K562 (cell line): ENCODE measurements around the gene ZNF420. TPM values are rescaled to one million over a fixed set of nuclear protein-coding genes. Genes with fewer than 3 reads are reported as not detected.
A peak's percentile ranks its signal among the peaks of the same experiment; 100 is the strongest.

ENCODE experiments used
- ATAC-seq: fragments of 200-7000 bp; cut with Tn5 transposase; 3 replicates; pipeline ENCODE4 v1.9.1; 2020; ENCODE audit warnings: moderate library complexity
- BruUV-seq: library from RNA; stranded (reverse); fragments of 400-500 nt; replicated peaks from 2 replicates; lab custom pipeline; 2021; lab: Mats Ljungman, UMichigan
- CTCF ChIA-PET: fragments of 300-600 bp; formaldehyde crosslinking; extraction: SDS; loops from one replicate; lab custom pipeline; 2021; ENCODE audit warnings: low intra/inter-chr PET ratio; lab: Yijun Ruan, JAX
- POLR2A ChIA-PET: fragments of 300-600, 350-650 bp; sonication (Branson Sonifier 250); formaldehyde crosslinking; extraction: SDS; loops from one replicate; lab custom pipeline; 2021; ENCODE audit warnings: antibody characterized with exemption, inconsistent platforms; lab: Yijun Ruan, JAX
- DNase-seq, 4 experiments: peaks; one replicate each; pipeline versions ENCODE4 v3.0.0 to v3.0.0-alpha.2; 2011 to 2018; ENCODE audit warnings: low spot score in 3 of 4, mixed read lengths in 3 of 4; ENCODE audit errors: extremely low read depth in 1 of 4
- FAIRE-seq: peaks from 2 replicates; lab custom pipeline; 2011; peaks lifted over from hg19 to GRCh38; lab: Jason Lieb, UNC
- H2AFZ ChIP-seq: 2 replicates; pipeline ENCODE4 v1.6.0; 2011; ENCODE audit warnings: low read depth, low read length, control low read depth, inconsistent platforms
- H3K27ac ChIP-seq: fragments of 200-600 bp; 3 replicates; pipeline ENCODE4 v1.8.0; 2011; ENCODE audit warnings: low read depth, mild to moderate bottlenecking, control low read depth, inconsistent platforms, low read length, moderate library complexity, mixed read lengths; ENCODE audit errors: extremely low read depth
- H3K27me3 ChIP-seq, 2 experiments: fragments of 300-600 bp in 1 of 2; 2 replicates in 1 of 2; 3 replicates in 1 of 2; pipeline versions ENCODE4 v1.6.0 to v1.8.0; 2011; ENCODE audit warnings: inconsistent platforms in 2 of 2, low read length in 2 of 2, mild to moderate bottlenecking in 1 of 2, mixed read lengths in 1 of 2, moderate library complexity in 1 of 2; ENCODE audit not compliant: control insufficient read depth in 2 of 2, insufficient read depth in 2 of 2
- H3K36me3 ChIP-seq: fragments of 300-600 bp; 3 replicates; pipeline ENCODE4 v1.8.0; 2011; ENCODE audit warnings: mild to moderate bottlenecking, low read length, inconsistent platforms; ENCODE audit not compliant: control insufficient read depth, insufficient read depth
- H3K4me1 ChIP-seq, 2 experiments: fragments of 200-600 bp in 1 of 2; replicated peaks in 1 of 2; 2 replicates in 1 of 2; 3 replicates in 1 of 2; pipeline versions ENCODE4 v1.5.1 to v1.8.0; 2011; ENCODE audit warnings: inconsistent platforms in 2 of 2, low read length in 2 of 2, mild to moderate bottlenecking in 1 of 2, mixed read lengths in 1 of 2, moderate library complexity in 1 of 2; ENCODE audit not compliant: control insufficient read depth in 2 of 2, insufficient read depth in 2 of 2
- H3K4me2 ChIP-seq: 2 replicates; pipeline ENCODE4 v1.6.1; 2011; ENCODE audit warnings: low read length, control low read depth, inconsistent platforms, mixed read lengths; ENCODE audit not compliant: insufficient read depth
- H3K4me3 ChIP-seq: fragments of 200-600 bp; sonication (generic), shearing (Covaris generic); 2 replicates; pipeline ENCODE4 v1.5.1; 2016; ENCODE audit warnings: control low read depth, inconsistent platforms
- H3K79me2 ChIP-seq: fragments of 200-600 bp; 3 replicates; pipeline ENCODE4 v1.8.0; 2011; ENCODE audit warnings: low read length, inconsistent platforms; ENCODE audit not compliant: control insufficient read depth, insufficient read depth
- H3K9ac ChIP-seq, 2 experiments: 2 replicates each; pipeline versions ENCODE4 v1.6.0 to v1.6.1; 2011; ENCODE audit warnings: low read depth in 2 of 2, low read length in 2 of 2, control low read depth in 1 of 2, inconsistent platforms in 1 of 2, mild to moderate bottlenecking in 1 of 2, mixed read lengths in 1 of 2; ENCODE audit not compliant: insufficient read depth in 1 of 2
- H3K9me1 ChIP-seq: one replicate; pipeline ENCODE4 v1.6.0; 2011; ENCODE audit warnings: inconsistent platforms, mild to moderate bottlenecking, low read length, moderate library complexity; ENCODE audit not compliant: control insufficient read depth, insufficient read depth
- H3K9me3 ChIP-seq: replicated peaks from 2 replicates; pipeline ENCODE4 v1.5.1; 2011; ENCODE audit warnings: low read depth, low read length, inconsistent platforms; ENCODE audit not compliant: control insufficient read depth, insufficient read depth
- H4K20me1 ChIP-seq: replicated peaks from 2 replicates; pipeline ENCODE4 v1.6.1; 2011; ENCODE audit warnings: low read length, inconsistent platforms, mixed read lengths; ENCODE audit not compliant: control insufficient read depth, insufficient read depth
- BCOR ChIP-seq: fragments of 450-650 bp; IDR thresholded peaks from 2 replicates; pipeline ENCODE4 v1.6.1; 2016
- CBX5 ChIP-seq: IDR thresholded peaks from 2 replicates; pipeline ENCODE4 v1.6.1; 2014; ENCODE audit warnings: low read depth, borderline replicate concordance
- FOXA3 ChIP-seq, 2 experiments: fragments of 450-650 bp in 1 of 2; sonication (generic) in 1 of 2; formaldehyde crosslinking; IDR thresholded peaks in 1 of 2; conservative IDR thresholded peaks in 1 of 2; 2 replicates each; pipeline versions ENCODE4 v1.4.0 to v1.8.0; 2020 to 2022; ENCODE audit warnings: mild to moderate bottlenecking in 2 of 2, missing genetic modification reagents in 1 of 2
- PYGO2 ChIP-seq: fragments of 450-650 bp; IDR thresholded peaks from 2 replicates; pipeline ENCODE4 v1.6.1; 2016; ENCODE audit warnings: mild to moderate bottlenecking, missing genetic modification characterization, moderate library complexity, missing compliant biosample characterization
- RBM17 ChIP-seq: fragments of 200-400 bp; formaldehyde crosslinking; IDR thresholded peaks from 2 replicates; pipeline ENCODE4 v1.6.1; 2017; ENCODE audit warnings: low read depth, mild to moderate bottlenecking, low read length, borderline replicate concordance
- RNF2 ChIP-seq: sonication (generic); IDR thresholded peaks from 2 replicates; pipeline ENCODE4 v1.6.1; 2016
- SMARCE1 ChIP-seq: fragments of 450-650 bp; IDR thresholded peaks from 2 replicates; pipeline ENCODE4 v1.7.1; 2016; ENCODE audit warnings: mild to moderate bottlenecking
- ZNF217 ChIP-seq: sonication (generic); formaldehyde crosslinking; IDR thresholded peaks from 2 replicates; pipeline ENCODE4 v1.8.0; 2022; ENCODE audit warnings: mild to moderate bottlenecking, missing genetic modification reagents
- ZNF274 ChIP-seq: IDR thresholded peaks from 2 replicates; pipeline ENCODE4 v1.6.1; 2011; ENCODE audit warnings: low read depth, mild to moderate bottlenecking, low read length, moderate library complexity, borderline replicate concordance
- ZNF707 ChIP-seq: fragments of 250-450 bp; sonication (Bioruptor Pico); conservative IDR thresholded peaks from 2 replicates; pipeline ENCODE4 v1.8.0; 2022; ENCODE audit warnings: inconsistent platforms, mild to moderate bottlenecking, moderate library complexity
- WGBS: fragments of 100-300 bp; shearing (Covaris generic); methylation state at CpG from one replicate; pipeline ENCODE4 v1.1.6; 2016; ENCODE audit warnings: low coverage, mixed read lengths; ENCODE audit not compliant: insufficient coverage; ENCODE audit errors: missing lambda C conversion rate; 5-methylcytosine and 5-hydroxymethylcytosine counted together
- in situ Hi-C: fragments of 300-500 bp; cut with MboI; formaldehyde crosslinking; loops from 4 replicates; pipeline ENCODE4 v1.15.0; 2018; ENCODE audit warnings: inconsistent platforms, mixed read lengths
- intact Hi-C: fragments of 100-400 bp; cut with micrococcal nuclease; formaldehyde crosslinking; loops from 2 replicates; pipeline ENCODE4 v1.14.2; 2022
- polyA plus RNA-seq, 8 experiments: library from polyadenylated mRNA; depleted of rRNA in 4 of 8; stranded (reverse) in 5 of 8; unstranded in 3 of 8; fragments of >200 nt; fragmentation: Nextera tagmentation in 2 of 8; fragmentation: Illumina TruSeq in 1 of 8; extraction: Ambion mirVana in 2 of 8; extraction: Trizol in 1 of 8; gene quantifications; 2 replicates each; pipeline versions ENCODE4 v1.2.1 to v1.2.3, GENCODE V29; 2011 to 2014; ENCODE audit warnings: inconsistent platforms in 1 of 8, missing spikeins in 1 of 8
- total RNA-seq, 7 experiments: library from RNA; depleted of rRNA in 6 of 7; stranded (reverse); fragments of >200 nt in 6 of 7; fragmentation: Illumina TruSeq in 2 of 7; extraction: Trizol in 2 of 7; gene quantifications; 2 replicates each; pipeline versions ENCODE4 v1.2.1 to v1.2.3, GENCODE V29; 2011 to 2021; ENCODE audit warnings: low replicate concordance in 1 of 7
- TF ChIP-seq, protein P1 (sequence below): sonication (generic); formaldehyde crosslinking; IDR thresholded peaks from 2 replicates; pipeline ENCODE4 v1.9.0; 2022; ENCODE audit warnings: mild to moderate bottlenecking, missing genetic modification reagents
- TF ChIP-seq, protein P2 (sequence below): sonication (generic); formaldehyde crosslinking; IDR thresholded peaks from 2 replicates; pipeline ENCODE4 v1.4.0; 2020; ENCODE audit warnings: mild to moderate bottlenecking, missing genetic modification reagents

The ZNF420 gene
- total and polyA plus RNA-seq, 9 of the 15 experiments (the other 6 are each of a cell fraction or from before 2014, with no cell fraction given): 2.6 to 7.2 (median 5.1) TPM

DNA sequence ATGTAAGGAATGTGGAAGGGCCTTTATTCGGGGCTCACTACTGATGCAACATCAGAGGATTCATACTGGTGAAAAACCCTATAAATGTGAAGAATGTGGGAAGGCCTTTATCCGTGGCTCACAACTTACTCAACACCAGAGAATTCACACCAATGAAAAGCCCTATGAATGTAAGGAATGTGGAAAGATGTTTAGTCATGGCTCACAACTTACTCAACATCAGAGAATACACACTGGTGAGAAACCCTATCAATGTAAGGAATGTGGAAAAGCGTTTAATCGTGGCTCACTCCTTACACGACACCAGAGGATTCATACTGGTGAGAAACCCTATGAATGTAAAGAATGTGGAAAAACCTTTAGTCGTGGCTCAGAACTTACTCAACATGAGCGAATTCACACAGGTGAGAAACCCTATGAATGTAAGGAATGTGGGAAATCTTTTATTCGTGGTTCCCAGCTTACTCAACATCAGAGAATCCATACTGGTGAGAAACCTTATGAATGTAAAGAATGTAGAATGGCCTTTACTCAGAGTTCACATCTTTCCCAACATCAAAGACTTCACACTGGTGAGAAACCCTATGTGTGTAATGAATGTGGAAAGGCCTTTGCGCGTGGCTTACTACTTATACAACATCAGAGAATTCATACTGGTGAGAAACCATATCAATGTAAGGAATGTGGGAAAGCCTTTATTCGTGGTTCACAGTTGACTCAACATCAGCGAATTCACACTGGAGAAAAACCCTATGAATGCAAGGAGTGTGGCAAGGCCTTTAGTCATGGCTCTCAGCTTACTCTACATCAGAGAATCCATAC, 50.0 kb downstream of the ZNF420 start:
- ChIA-PET CTCF (no interaction called here), POLR2A (no interaction called here)
- TSS peak; percentile 39 for BruUV-seq
- no peak overlapping the region for H3K9ac ChIP-seq
- intact Hi-C loops (no loop called here), in situ Hi-C loops (no loop called here)
- TF ChIP-seq CBX5: peak; percentile 10; the same call in 1 of the 2 replicates
- peak; percentile 99 for TF ChIP-seq ZNF274
- no peak for TF ChIP-seq SMARCE1
- TF ChIP-seq, protein P1, sequence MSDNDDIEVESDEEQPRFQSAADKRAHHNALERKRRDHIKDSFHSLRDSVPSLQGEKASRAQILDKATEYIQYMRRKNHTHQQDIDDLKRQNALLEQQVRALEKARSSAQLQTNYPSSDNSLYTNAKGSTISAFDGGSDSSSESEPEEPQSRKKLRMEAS: no peak
- TF ChIP-seq RNF2: no peak
- H3K4me3 ChIP-seq: no peak overlapping the region
- no peaks in the 10 kb centered on the region for H4K20me1 ChIP-seq
- DNase-seq (no peak), FAIRE-seq (no peak), ATAC-seq (no peak)
- no peak overlapping the region for H2AFZ ChIP-seq
- no peak overlapping the region for H3K27ac ChIP-seq
- H3K9me1 ChIP-seq: no peaks in the 10 kb centered on the region
- 24% methylated on average over 12 of the region's 12 CpGs for WGBS
- H3K27me3 ChIP-seq: no peaks in the 10 kb centered on the region
- H3K36me3 ChIP-seq: peaks cover 12% of the 10 kb centered on the region; the same call in 1 of the 3 replicates
- no peak overlapping the region for H3K4me2 ChIP-seq
- H3K4me1 ChIP-seq: no peaks in the 10 kb centered on the region
- H3K79me2 ChIP-seq: no peaks in the 10 kb centered on the region
- peaks cover 25% of the 10 kb centered on the region for H3K9me3 ChIP-seq

DNA sequence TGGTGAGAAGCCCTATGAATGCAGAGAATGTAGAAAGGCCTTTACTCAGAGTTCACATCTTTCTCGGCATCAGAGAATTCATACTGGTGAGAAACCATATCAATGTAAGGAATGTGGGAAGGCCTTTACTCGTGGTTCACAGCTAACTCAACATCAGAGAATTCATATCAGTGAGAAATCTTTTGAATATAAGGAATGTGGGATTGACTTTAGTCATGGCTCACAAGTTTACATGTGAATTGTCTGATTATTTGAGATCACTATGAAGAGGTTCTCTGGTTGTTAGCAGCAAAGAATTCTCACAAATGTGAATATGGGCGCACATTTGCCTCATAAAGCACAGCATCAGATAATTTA, 50.6 kb downstream of the ZNF420 start:
- no peak for DNase-seq
- Histone ChIP-seq H3K79me2 (no peaks in the 10 kb centered on the region), H4K20me1 (no peaks in the 10 kb centered on the region), H3K9me3 (peaks cover 27% of the 10 kb centered on the region), H3K27ac (no peak overlapping the region), H2AFZ (no peak overlapping the region), H3K27me3 (no peaks in the 10 kb centered on the region), H3K4me2 (no peak overlapping the region), H3K36me3 (peaks cover 12% of the 10 kb centered on the region; the same call in 1 of the 3 replicates), H3K4me1 (no peaks in the 10 kb centered on the region), H3K9ac (no peak overlapping the region), H3K4me3 (no peak overlapping the region), H3K9me1 (no peaks in the 10 kb centered on the region)
- no peak for FAIRE-seq
- in situ Hi-C loops: no loop called here
- intact Hi-C loops: no loop called here
- POLR2A ChIA-PET: no interaction called here
- 20% methylated on average over 3 of the region's 3 CpGs for WGBS
- no peak for ATAC-seq
- no TSS peak for BruUV-seq
- CTCF ChIA-PET: no interaction called here
- no peak for TF ChIP-seq RBM17
- TF ChIP-seq PYGO2: no peak
- TF ChIP-seq BCOR: no peak
- no peak for TF ChIP-seq FOXA3 (CRISPR knock-in tag; conservative IDR thresholded peaks at IDR 0.05 in 1 of 2, IDR thresholded peaks at IDR 0.05 in 1 of 2)
- no peak for TF ChIP-seq ZNF707 (CRISPR knock-in tag)
- TF ChIP-seq ZNF274: peak; percentile 90
- TF ChIP-seq, protein P2, sequence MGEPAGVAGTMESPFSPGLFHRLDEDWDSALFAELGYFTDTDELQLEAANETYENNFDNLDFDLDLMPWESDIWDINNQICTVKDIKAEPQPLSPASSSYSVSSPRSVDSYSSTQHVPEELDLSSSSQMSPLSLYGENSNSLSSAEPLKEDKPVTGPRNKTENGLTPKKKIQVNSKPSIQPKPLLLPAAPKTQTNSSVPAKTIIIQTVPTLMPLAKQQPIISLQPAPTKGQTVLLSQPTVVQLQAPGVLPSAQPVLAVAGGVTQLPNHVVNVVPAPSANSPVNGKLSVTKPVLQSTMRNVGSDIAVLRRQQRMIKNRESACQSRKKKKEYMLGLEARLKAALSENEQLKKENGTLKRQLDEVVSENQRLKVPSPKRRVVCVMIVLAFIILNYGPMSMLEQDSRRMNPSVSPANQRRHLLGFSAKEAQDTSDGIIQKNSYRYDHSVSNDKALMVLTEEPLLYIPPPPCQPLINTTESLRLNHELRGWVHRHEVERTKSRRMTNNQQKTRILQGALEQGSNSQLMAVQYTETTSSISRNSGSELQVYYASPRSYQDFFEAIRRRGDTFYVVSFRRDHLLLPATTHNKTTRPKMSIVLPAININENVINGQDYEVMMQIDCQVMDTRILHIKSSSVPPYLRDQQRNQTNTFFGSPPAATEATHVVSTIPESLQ (CRISPR knock-in tag): no peak
- no peak for TF ChIP-seq ZNF217
- TF ChIP-seq, all 486 proteins: peak for 1
